Measurements from ENCODE around the gene VMAC.

DNA sequence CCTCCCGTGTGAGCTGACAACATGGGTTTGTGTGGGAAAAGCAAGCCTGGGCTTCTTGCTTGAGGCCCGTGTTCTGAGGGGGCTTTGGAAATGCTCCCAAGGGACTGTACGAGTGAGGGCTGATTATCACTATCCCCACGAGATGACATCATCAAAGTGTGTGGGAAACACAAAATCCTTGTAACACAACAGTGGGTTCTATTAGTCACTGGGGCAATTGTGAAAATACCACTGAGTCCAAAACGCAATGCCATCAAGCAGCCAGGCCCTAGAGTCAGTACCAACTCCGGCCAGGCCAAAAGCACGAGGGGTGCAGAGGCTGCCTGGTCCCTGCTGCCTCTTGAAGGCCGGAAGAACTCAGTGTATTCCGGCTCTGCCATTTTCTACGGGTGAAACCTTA lies 39.0 kb downstream of the VMAC start:
- TF ChIP-seq, protein P1, sequence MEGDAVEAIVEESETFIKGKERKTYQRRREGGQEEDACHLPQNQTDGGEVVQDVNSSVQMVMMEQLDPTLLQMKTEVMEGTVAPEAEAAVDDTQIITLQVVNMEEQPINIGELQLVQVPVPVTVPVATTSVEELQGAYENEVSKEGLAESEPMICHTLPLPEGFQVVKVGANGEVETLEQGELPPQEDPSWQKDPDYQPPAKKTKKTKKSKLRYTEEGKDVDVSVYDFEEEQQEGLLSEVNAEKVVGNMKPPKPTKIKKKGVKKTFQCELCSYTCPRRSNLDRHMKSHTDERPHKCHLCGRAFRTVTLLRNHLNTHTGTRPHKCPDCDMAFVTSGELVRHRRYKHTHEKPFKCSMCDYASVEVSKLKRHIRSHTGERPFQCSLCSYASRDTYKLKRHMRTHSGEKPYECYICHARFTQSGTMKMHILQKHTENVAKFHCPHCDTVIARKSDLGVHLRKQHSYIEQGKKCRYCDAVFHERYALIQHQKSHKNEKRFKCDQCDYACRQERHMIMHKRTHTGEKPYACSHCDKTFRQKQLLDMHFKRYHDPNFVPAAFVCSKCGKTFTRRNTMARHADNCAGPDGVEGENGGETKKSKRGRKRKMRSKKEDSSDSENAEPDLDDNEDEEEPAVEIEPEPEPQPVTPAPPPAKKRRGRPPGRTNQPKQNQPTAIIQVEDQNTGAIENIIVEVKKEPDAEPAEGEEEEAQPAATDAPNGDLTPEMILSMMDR (IDR thresholded peaks at IDR 0.05; ENCODE audit: low read length), result no peak
- no peak for TF ChIP-seq EZH2 (optimal IDR thresholded peaks at IDR 0.05; ENCODE audit: low read depth, low read length)
